HepG2 (cell line): ENCODE results near the gene TRAPPC4. TPM values are rescaled to one million over a fixed set of nuclear protein-coding genes. Genes with fewer than 3 reads are reported as not detected.
A peak's percentile ranks its signal among the peaks of the same experiment; 100 is the strongest.

ENCODE experiments used
- ATF1 ChIP-seq: IDR thresholded peaks from 2 replicates; pipeline ENCODE4 v1.6.1; 2016; ENCODE audit warnings: mild to moderate bottlenecking, control low read depth
- ATF7 ChIP-seq, 2 experiments: fragments of 450-650 bp in 1 of 2; sonication (generic) in 1 of 2; formaldehyde crosslinking in 1 of 2; IDR thresholded peaks; 2 replicates each; pipeline versions ENCODE4 v1.4.0 to v1.6.1; 2016 to 2020; ENCODE audit warnings: antibody characterized with exemption in 1 of 2, mild to moderate bottlenecking in 1 of 2, missing genetic modification reagents in 1 of 2
- CBX2 ChIP-seq, 2 experiments: fragments of 200-600 bp in 1 of 2; sonication (generic); formaldehyde crosslinking in 1 of 2; IDR thresholded peaks; 2 replicates each; pipeline versions ENCODE4 v1.7.0 to v1.8.1; 2018 to 2022; ENCODE audit warnings: low read depth in 2 of 2, low read length in 1 of 2, mild to moderate bottlenecking in 1 of 2, missing genetic modification reagents in 1 of 2
- ELF4 ChIP-seq: sonication (generic); formaldehyde crosslinking; IDR thresholded peaks from 2 replicates; pipeline ENCODE4 v1.5.0; 2020; ENCODE audit warnings: missing genetic modification reagents, mild to moderate bottlenecking, moderate library complexity, borderline replicate concordance
- HNRNPL ChIP-seq: fragments of 200-400 bp; formaldehyde crosslinking; IDR thresholded peaks from 2 replicates; pipeline ENCODE4 v1.6.1; 2017; ENCODE audit warnings: mild to moderate bottlenecking, low read depth, low read length
- MBD4 ChIP-seq: IDR thresholded peaks from 2 replicates; pipeline ENCODE4 v1.6.1; 2012; ENCODE audit warnings: low read length, inconsistent platforms, borderline replicate concordance
- MTA3 ChIP-seq: sonication (generic); formaldehyde crosslinking; IDR thresholded peaks from 2 replicates; pipeline ENCODE4 v1.4.0; 2020; ENCODE audit warnings: missing genetic modification reagents
- MTF1 ChIP-seq: sonication (generic); formaldehyde crosslinking; IDR thresholded peaks from 2 replicates; pipeline ENCODE4 v1.5.0; 2020; ENCODE audit warnings: missing genetic modification reagents
- RFX3 ChIP-seq: IDR thresholded peaks from 2 replicates; pipeline ENCODE4 v1.6.1; 2016; ENCODE audit warnings: missing biosample characterization, missing genetic modification reagents
- SCMH1 ChIP-seq: sonication (generic); formaldehyde crosslinking; IDR thresholded peaks from 2 replicates; pipeline ENCODE4 v1.9.0; 2021; ENCODE audit warnings: missing genetic modification reagents, mild to moderate bottlenecking, borderline replicate concordance
- SMYD3 ChIP-seq: sonication (generic); formaldehyde crosslinking; IDR thresholded peaks from 2 replicates; pipeline ENCODE4 v1.8.1; 2023; ENCODE audit warnings: mild to moderate bottlenecking, missing genetic modification reagents
- STAG1 ChIP-seq: sonication (generic); formaldehyde crosslinking; IDR thresholded peaks from 2 replicates; pipeline ENCODE4 v1.4.0; 2020; ENCODE audit warnings: missing genetic modification reagents
- ZBTB8A ChIP-seq: sonication (generic); formaldehyde crosslinking; IDR thresholded peaks from 2 replicates; pipeline ENCODE4 v1.4.0; 2020; ENCODE audit warnings: mild to moderate bottlenecking, low read depth, missing genetic modification reagents, borderline replicate concordance
- polyA plus RNA-seq, 8 experiments: library from polyadenylated mRNA; depleted of rRNA in 3 of 8; stranded (reverse) in 7 of 8; unstranded in 1 of 8; fragments of >200 nt; fragmentation: Illumina TruSeq in 4 of 8; extraction: Trizol in 4 of 8; gene quantifications; 2 replicates each; pipeline versions ENCODE4 v1.2.1 to v1.2.3, GENCODE V29; 2011 to 2016; ENCODE audit warnings: low read depth in 4 of 8, missing spikeins in 1 of 8, mixed read lengths in 1 of 8; ENCODE audit not compliant: insufficient read depth in 1 of 8
- total RNA-seq, 5 experiments: library from RNA; depleted of rRNA; stranded (reverse); fragments of >200 nt; fragmentation: Illumina TruSeq; extraction: Trizol; gene quantifications; 2 replicates each; pipeline ENCODE4 v1.2.3, GENCODE V29; 2016; ENCODE audit warnings: low read depth in 1 of 5
- TF ChIP-seq, protein P1 (sequence below): sonication (generic); formaldehyde crosslinking; IDR thresholded peaks from 2 replicates; pipeline ENCODE4 v1.5.0; 2020; ENCODE audit warnings: mild to moderate bottlenecking, missing genetic modification reagents
- TF ChIP-seq, protein P2 (sequence below): sonication (generic); formaldehyde crosslinking; IDR thresholded peaks from 2 replicates; pipeline ENCODE4 v1.5.1; 2020; ENCODE audit warnings: mild to moderate bottlenecking, missing genetic modification reagents, moderate library complexity
- TF ChIP-seq, protein P3 (sequence below): sonication (generic); formaldehyde crosslinking; IDR thresholded peaks from 2 replicates; pipeline ENCODE4 v1.4.0; 2020; ENCODE audit warnings: missing genetic modification reagents, borderline replicate concordance
- TF ChIP-seq, protein P4 (sequence below): sonication (generic); formaldehyde crosslinking; conservative IDR thresholded peaks from 2 replicates; pipeline ENCODE4 v1.8.1; 2023; ENCODE audit warnings: missing genetic modification reagents

TRAPPC4 gene
- total and polyA plus RNA-seq, 2 of the 13 experiments (the other 11 are each of a cell fraction or from before 2014, with no cell fraction given) = 97.4 to 140 TPM

DNA sequence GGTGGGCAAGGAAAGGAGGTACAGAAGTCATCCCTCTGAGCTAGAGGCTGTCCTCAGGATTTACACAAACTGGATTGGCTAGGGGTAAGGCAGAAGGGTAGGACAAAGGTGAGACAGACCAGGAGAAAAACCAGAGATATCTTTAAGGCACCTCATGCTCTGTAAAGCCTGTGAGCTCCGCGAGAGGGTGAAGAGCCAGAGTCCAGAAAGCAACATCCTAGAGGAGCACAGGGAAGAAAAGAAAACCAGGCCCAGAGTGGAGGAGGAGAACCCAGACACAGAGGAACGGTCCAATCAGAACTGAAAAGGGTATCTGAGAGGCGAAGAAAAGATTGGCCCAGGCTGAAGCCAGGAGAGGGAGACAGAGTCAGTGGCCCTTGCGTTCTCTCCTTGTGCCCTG, 7.0 kb downstream of the TRAPPC4 start (continued):
- TF ChIP-seq, protein P1, sequence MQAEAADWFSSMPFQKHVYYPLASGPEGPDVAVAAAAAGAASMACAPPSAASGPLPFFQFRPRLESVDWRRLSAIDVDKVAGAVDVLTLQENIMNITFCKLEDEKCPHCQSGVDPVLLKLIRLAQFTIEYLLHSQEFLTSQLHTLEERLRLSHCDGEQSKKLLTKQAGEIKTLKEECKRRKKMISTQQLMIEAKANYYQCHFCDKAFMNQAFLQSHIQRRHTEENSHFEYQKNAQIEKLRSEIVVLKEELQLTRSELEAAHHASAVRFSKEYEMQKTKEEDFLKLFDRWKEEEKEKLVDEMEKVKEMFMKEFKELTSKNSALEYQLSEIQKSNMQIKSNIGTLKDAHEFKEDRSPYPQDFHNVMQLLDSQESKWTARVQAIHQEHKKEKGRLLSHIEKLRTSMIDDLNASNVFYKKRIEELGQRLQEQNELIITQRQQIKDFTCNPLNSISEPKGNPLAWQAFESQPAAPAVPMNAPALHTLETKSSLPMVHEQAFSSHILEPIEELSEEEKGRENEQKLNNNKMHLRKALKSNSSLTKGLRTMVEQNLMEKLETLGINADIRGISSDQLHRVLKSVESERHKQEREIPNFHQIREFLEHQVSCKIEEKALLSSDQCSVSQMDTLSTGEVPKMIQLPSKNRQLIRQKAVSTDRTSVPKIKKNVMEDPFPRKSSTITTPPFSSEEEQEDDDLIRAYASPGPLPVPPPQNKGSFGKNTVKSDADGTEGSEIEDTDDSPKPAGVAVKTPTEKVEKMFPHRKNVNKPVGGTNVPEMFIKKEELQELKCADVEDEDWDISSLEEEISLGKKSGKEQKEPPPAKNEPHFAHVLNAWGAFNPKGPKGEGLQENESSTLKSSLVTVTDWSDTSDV = no peak
- TF ChIP-seq, protein P2, sequence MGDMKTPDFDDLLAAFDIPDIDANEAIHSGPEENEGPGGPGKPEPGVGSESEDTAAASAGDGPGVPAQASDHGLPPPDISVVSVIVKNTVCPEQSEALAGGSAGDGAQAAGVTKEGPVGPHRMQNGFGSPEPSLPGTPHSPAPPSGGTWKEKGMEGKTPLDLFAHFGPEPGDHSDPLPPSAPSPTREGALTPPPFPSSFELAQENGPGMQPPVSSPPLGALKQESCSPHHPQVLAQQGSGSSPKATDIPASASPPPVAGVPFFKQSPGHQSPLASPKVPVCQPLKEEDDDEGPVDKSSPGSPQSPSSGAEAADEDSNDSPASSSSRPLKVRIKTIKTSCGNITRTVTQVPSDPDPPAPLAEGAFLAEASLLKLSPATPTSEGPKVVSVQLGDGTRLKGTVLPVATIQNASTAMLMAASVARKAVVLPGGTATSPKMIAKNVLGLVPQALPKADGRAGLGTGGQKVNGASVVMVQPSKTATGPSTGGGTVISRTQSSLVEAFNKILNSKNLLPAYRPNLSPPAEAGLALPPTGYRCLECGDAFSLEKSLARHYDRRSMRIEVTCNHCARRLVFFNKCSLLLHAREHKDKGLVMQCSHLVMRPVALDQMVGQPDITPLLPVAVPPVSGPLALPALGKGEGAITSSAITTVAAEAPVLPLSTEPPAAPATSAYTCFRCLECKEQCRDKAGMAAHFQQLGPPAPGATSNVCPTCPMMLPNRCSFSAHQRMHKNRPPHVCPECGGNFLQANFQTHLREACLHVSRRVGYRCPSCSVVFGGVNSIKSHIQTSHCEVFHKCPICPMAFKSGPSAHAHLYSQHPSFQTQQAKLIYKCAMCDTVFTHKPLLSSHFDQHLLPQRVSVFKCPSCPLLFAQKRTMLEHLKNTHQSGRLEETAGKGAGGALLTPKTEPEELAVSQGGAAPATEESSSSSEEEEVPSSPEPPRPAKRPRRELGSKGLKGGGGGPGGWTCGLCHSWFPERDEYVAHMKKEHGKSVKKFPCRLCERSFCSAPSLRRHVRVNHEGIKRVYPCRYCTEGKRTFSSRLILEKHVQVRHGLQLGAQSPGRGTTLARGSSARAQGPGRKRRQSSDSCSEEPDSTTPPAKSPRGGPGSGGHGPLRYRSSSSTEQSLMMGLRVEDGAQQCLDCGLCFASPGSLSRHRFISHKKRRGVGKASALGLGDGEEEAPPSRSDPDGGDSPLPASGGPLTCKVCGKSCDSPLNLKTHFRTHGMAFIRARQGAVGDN = no peak
- no peak for TF ChIP-seq SMYD3
- TF ChIP-seq, protein P3, sequence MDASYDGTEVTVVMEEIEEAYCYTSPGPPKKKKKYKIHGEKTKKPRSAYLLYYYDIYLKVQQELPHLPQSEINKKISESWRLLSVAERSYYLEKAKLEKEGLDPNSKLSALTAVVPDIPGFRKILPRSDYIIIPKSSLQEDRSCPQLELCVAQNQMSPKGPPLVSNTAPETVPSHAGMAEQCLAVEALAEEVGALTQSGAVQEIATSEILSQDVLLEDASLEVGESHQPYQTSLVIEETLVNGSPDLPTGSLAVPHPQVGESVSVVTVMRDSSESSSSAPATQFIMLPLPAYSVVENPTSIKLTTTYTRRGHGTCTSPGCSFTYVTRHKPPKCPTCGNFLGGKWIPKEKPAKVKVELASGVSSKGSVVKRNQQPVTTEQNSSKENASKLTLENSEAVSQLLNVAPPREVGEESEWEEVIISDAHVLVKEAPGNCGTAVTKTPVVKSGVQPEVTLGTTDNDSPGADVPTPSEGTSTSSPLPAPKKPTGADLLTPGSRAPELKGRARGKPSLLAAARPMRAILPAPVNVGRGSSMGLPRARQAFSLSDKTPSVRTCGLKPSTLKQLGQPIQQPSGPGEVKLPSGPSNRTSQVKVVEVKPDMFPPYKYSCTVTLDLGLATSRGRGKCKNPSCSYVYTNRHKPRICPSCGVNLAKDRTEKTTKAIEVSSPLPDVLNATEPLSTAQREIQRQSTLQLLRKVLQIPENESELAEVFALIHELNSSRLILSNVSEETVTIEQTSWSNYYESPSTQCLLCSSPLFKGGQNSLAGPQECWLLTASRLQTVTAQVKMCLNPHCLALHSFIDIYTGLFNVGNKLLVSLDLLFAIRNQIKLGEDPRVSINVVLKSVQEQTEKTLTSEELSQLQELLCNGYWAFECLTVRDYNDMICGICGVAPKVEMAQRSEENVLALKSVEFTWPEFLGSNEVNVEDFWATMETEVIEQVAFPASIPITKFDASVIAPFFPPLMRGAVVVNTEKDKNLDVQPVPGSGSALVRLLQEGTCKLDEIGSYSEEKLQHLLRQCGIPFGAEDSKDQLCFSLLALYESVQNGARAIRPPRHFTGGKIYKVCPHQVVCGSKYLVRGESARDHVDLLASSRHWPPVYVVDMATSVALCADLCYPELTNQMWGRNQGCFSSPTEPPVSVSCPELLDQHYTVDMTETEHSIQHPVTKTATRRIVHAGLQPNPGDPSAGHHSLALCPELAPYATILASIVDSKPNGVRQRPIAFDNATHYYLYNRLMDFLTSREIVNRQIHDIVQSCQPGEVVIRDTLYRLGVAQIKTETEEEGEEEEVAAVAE (CRISPR knock-in tag) = 0 out of 2 replicates have a peak, but pooled peaks have one; percentile 9
- TF ChIP-seq ATF1 (CRISPR knock-in tag) = no peak
- TF ChIP-seq HNRNPL = 0 out of 2 replicates have a peak, but pooled peaks have one; percentile 5
- TF ChIP-seq ELF4 (CRISPR knock-in tag) = no peak
- TF ChIP-seq RFX3 = no peak
- TF ChIP-seq CBX2 (IDR thresholded peaks at IDR 0.05; ENCODE audit: low read depth, low read length) = no peak
- TF ChIP-seq CBX2 (CRISPR knock-in tag; IDR thresholded peaks at IDR 0.05; ENCODE audit: low read depth) = no peak
- TF ChIP-seq ZBTB8A (CRISPR knock-in tag) = no peak
- TF ChIP-seq SCMH1 (CRISPR knock-in tag) = no peak
- TF ChIP-seq MTA3 (CRISPR knock-in tag) = no peak
- TF ChIP-seq, protein P4, sequence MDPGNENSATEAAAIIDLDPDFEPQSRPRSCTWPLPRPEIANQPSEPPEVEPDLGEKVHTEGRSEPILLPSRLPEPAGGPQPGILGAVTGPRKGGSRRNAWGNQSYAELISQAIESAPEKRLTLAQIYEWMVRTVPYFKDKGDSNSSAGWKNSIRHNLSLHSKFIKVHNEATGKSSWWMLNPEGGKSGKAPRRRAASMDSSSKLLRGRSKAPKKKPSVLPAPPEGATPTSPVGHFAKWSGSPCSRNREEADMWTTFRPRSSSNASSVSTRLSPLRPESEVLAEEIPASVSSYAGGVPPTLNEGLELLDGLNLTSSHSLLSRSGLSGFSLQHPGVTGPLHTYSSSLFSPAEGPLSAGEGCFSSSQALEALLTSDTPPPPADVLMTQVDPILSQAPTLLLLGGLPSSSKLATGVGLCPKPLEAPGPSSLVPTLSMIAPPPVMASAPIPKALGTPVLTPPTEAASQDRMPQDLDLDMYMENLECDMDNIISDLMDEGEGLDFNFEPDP (CRISPR knock-in tag) = 0 out of 2 replicates have a peak, but pooled peaks have one; percentile 14
- no peak for TF ChIP-seq MBD4
- no peak for TF ChIP-seq STAG1 (CRISPR knock-in tag)
- no peak for TF ChIP-seq ATF7 (IDR thresholded peaks at IDR 0.05)
- no peak for TF ChIP-seq ATF7 (CRISPR knock-in tag; IDR thresholded peaks at IDR 0.05)
- TF ChIP-seq MTF1 = no peak
